Thyroid gland (tissue), 4 donors: ENCODE results near the gene ARHGAP4. TPM values are rescaled to one million over a fixed set of nuclear protein-coding genes. Genes with fewer than 3 reads are reported as not detected.

Experiments used
- DNase-seq, 2 donors: peaks; one replicate each; pipeline ENCODE4 v3.0.0-alpha.2; 2019
- H3K27ac ChIP-seq, 3 donors: fragments of 200-600 bp; sonication (generic); 1 replicate in 2 of 3; 2 replicates in 1 of 3; pipeline ENCODE4 v1.5.1; 2016 to 2019; ENCODE audit warnings: mild to moderate bottlenecking in 1 of 3, moderate library complexity in 1 of 3
- H3K27me3 ChIP-seq: fragments of 200-600 bp; sonication (generic); one replicate; pipeline ENCODE4 v1.5.1; 2019
- H3K36me3 ChIP-seq, 2 donors: fragments of 200-600 bp; sonication (generic); one replicate each; pipeline ENCODE4 v1.5.1; 2016 to 2019
- H3K4me1 ChIP-seq, 2 donors: fragments of 200-600 bp; sonication (generic); one replicate each; pipeline ENCODE4 v1.5.1; 2017 to 2019
- H3K4me3 ChIP-seq, 3 donors: fragments of 200-600 bp; sonication (generic); replicated peaks in 1 of 3; 1 replicate in 2 of 3; 2 replicates in 1 of 3; pipeline ENCODE4 v1.5.1; 2016; ENCODE audit warnings: mild to moderate bottlenecking in 1 of 3
- H3K9me3 ChIP-seq: fragments of 200-600 bp; sonication (generic); one replicate; pipeline ENCODE4 v1.5.1; 2017
- POLR2A ChIP-seq, 2 donors: fragments of 450-650 bp; IDR thresholded peaks; one replicate each; pipeline ENCODE4 v1.6.1; 2017; ENCODE audit warnings: antibody characterized with exemption in 2 of 2, mild to moderate bottlenecking in 2 of 2, moderate library complexity in 1 of 2
- WGBS, 2 donors: methylation state at CpG; one replicate each; pipeline ENCODE4 v1.1.5; 2017; 5-methylcytosine and 5-hydroxymethylcytosine counted together
- intact Hi-C: fragments of 100-400 bp; cut with DNase I; formaldehyde crosslinking; loops from one replicate; pipeline ENCODE4 v1.15.1; 2023
- total RNA-seq, 4 donors: library from RNA; depleted of rRNA; stranded (reverse); fragments of >200 nt; gene quantifications; one replicate each; pipeline ENCODE4 v1.2.3, GENCODE V29; 2016
- TF ChIP-seq, protein P1 (sequence below), 6 experiments: fragments of 200-600 bp in 3 of 6; fragments of 450-650 bp in 3 of 6; sonication (generic) in 3 of 6; IDR thresholded peaks; one replicate each; pipeline ENCODE4 v1.5.1; 2016 to 2019; ENCODE audit warnings: antibody characterized with exemption in 6 of 6, mild to moderate bottlenecking in 2 of 6, inconsistent platforms in 1 of 6, moderate library complexity in 1 of 6

Gene ARHGAP4
- total RNA-seq, 4 donors from 2014 or later = 6.5 to 37.0 (median 12.2) TPM

DNA sequence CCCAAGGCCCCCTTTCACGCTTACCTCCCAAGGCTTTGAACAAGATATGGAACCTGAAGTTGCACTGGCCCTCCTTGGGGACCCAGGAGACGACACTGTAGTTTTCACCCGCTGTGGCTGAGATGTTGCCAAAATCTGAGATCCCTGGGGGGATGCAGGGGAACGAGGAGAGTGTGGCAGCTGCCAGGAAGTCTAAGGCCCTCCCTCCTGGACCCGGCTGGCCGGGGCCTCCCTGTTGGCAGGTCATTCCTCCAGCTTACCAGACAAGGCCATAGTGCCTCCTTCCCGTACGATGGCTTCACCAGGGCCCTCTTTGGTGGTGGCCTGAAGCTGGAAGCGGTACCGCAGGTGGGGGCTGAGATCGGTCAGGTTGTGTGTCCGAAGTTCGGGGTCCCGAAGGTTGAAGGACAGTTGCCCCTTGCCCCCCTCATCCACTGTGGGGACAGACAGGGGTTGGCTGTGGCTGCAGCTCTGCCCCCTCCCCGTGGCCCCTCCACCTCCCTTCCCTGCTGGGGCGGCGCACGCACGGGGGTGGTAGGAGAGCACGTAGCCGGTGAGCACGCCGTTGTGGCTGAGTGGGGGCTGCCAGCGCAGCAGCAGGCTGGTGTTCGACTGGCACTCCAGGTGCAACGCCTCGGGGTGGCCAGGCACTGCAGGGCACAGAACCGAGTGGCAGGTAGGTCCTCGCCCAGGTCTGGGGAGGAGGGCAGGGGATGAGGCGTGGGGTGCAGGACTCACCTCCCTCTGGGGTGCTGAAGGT is 61.3 kb downstream of the ARHGAP4 start:
- no peak overlapping the region for H3K4me3 ChIP-seq
- H3K27me3 ChIP-seq = no peaks in the 10 kb centered on the region
- no peaks in the 10 kb centered on the region for H3K4me1 ChIP-seq
- TF ChIP-seq, protein P1, sequence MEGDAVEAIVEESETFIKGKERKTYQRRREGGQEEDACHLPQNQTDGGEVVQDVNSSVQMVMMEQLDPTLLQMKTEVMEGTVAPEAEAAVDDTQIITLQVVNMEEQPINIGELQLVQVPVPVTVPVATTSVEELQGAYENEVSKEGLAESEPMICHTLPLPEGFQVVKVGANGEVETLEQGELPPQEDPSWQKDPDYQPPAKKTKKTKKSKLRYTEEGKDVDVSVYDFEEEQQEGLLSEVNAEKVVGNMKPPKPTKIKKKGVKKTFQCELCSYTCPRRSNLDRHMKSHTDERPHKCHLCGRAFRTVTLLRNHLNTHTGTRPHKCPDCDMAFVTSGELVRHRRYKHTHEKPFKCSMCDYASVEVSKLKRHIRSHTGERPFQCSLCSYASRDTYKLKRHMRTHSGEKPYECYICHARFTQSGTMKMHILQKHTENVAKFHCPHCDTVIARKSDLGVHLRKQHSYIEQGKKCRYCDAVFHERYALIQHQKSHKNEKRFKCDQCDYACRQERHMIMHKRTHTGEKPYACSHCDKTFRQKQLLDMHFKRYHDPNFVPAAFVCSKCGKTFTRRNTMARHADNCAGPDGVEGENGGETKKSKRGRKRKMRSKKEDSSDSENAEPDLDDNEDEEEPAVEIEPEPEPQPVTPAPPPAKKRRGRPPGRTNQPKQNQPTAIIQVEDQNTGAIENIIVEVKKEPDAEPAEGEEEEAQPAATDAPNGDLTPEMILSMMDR (IDR thresholded peaks at IDR 0.05) = no peak
- no peak for TF ChIP-seq POLR2A (IDR thresholded peaks at IDR 0.05)
- 50 to 74% methylated on average over 2 to 9 of the region's 30 CpGs for WGBS, 2 donors
- no peaks in the 10 kb centered on the region for H3K36me3 ChIP-seq
- DNase-seq = no peak
- no peak overlapping the region for H3K27ac ChIP-seq
- intact Hi-C loops = no loop called here
- H3K9me3 ChIP-seq = no peaks in the 10 kb centered on the region

DNA sequence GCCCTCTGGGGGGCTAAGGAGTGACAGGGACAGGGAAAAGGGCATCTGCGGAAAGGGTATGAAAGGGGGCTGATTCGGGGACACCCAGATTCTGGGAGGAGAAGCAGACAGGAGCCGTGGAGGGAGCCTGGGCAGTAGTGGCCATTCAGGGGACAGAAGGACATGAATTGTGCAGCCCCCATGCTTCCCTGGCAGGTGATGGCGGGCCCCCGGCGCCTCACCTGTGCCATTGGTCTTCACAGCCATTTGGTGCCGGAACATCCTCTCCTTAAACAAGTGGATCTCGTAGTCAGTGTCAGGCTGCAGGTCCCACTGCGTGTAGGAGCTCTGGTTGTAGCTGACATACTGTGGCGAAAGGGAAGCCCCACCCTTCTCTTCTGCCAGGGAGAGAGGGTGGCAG is 62.0 kb downstream of the ARHGAP4 start:
- H3K4me3 ChIP-seq = no peak overlapping the region
- H3K9me3 ChIP-seq = no peaks in the 10 kb centered on the region
- intact Hi-C loops = no loop called here
- H3K27ac ChIP-seq = no peak overlapping the region
- H3K27me3 ChIP-seq = no peaks in the 10 kb centered on the region
- no peak for DNase-seq
- no peaks in the 10 kb centered on the region for H3K36me3 ChIP-seq
- TF ChIP-seq, protein P1 (IDR thresholded peaks at IDR 0.05) = no peak
- TF ChIP-seq POLR2A (IDR thresholded peaks at IDR 0.05) = no peak
- H3K4me1 ChIP-seq = no peaks in the 10 kb centered on the region
- WGBS, 2 donors = 61 to 92% methylated on average over 3 to 5 of the region's 10 CpGs

DNA sequence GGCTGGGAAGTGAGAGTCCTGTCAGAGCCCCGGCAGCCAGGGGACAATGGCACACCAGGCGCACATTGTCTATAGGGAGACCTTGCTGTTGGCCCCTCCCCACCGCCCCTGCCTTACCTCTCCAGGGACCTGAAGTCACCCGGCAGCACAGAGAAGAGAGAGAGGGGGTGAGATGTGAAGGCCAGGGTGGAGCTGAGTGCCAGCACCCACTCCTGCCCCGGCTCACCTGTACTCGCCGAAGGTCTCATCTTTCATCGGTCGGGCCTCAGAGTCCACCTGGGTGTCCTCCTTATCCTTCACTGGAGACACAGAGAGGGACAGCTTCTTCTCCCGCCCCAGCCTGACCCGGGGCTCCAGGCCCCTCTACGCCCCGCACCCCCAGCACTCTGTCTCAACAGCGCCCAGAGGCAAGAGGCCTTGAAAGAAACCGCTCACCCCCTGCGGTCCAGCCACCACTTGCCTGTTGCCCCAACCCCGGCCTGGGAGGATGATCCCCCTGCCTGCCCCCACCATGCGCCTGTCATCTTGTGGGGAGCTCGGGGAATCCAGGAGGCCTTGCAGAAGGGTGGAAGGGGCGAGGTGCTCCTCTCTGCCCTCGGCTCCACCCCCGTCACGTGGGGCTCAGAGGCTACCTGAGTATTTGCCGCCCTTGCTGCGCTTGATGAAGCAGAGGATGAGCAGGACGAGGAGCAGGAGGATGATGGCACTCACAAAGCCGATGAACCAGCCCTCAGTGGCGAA is 62.6 kb downstream of the ARHGAP4 start:
- Histone ChIP-seq H3K4me3 (no peak overlapping the region), H3K27me3 (no peaks in the 10 kb centered on the region), H3K27ac (no peak overlapping the region), H3K36me3 (no peaks in the 10 kb centered on the region), H3K4me1 (no peaks in the 10 kb centered on the region), H3K9me3 (no peaks in the 10 kb centered on the region)
- DNase-seq = no peak
- intact Hi-C loops = no loop called here
- WGBS, 2 donors = 43 to 67% methylated on average over 2 to 4 of the region's 28 CpGs
- TF ChIP-seq, protein P1 (IDR thresholded peaks at IDR 0.05) = no peak
- TF ChIP-seq POLR2A (IDR thresholded peaks at IDR 0.05) = no peak

DNA sequence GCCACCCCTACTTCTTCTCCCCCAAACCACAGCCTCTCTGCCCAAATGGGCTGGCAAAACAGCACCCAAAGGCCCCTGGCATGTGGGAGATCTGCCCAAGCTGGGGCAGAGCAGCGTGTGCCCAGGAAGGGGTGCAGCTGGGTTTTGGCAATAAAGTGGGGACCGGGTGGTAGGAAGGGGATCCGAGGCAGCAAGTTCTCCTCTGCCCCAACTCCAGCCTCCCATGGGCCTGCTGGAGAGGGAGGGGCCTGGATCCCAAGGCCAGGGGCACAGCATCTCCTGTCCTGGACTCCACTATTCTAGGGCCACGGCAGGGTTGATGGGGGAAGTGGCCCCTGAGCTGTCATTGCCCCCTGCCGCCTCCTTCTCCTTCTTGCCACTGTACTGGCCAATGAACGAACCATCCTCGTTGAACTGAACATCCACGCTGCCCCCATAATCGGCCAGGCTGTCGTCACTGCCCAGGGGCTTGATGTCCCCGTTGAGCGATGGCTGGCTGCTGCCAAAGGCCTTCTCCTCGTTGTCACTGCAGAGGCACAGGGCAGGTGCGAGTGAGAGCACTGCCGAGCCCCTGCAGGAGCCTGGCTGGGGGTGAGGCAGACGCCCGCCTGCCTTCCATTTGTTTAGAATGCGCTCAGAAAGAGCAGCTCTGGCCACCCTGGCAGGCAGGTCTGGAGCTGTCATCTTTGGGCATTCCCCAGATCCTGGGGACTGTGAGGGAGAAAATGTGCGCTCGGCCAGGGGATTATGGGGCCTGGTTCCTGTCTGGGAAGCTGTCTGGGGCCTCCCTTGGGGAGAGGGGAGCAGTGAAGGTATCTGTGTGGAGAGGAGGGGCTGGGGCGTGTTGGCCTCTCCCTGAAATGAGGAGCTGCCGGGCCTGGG is 63.5 kb downstream of the ARHGAP4 start:
- intact Hi-C loops = no loop called here
- no peak for DNase-seq
- Histone ChIP-seq H3K36me3 (no peaks in the 10 kb centered on the region), H3K27me3 (no peaks in the 10 kb centered on the region), H3K4me3 (no peak overlapping the region), H3K9me3 (no peaks in the 10 kb centered on the region), H3K4me1 (no peaks in the 10 kb centered on the region), H3K27ac (no peak overlapping the region)
- WGBS, 2 donors = 40 to 64% methylated on average over 2 to 6 of the region's 22 CpGs
- TF ChIP-seq, protein P1 (IDR thresholded peaks at IDR 0.05) = no peak
- TF ChIP-seq POLR2A (IDR thresholded peaks at IDR 0.05) = no peak
